ENCODE data around the gene SMTNL2.
"Not testable (repeated sequence)": the region's sequence is repeated elsewhere in the genome, so short reads cannot be mapped to it uniquely, and the experiment has no call there.

The SMTNL2 gene

GRCh38 chr17:4607261-4607741 is 23.0 kb downstream of the SMTNL2 start:
- no peak for FAIRE-seq

GRCh38 chr17:4607773-4608187 is 23.5 kb downstream of the SMTNL2 start:
- no peak for FAIRE-seq

DNA sequence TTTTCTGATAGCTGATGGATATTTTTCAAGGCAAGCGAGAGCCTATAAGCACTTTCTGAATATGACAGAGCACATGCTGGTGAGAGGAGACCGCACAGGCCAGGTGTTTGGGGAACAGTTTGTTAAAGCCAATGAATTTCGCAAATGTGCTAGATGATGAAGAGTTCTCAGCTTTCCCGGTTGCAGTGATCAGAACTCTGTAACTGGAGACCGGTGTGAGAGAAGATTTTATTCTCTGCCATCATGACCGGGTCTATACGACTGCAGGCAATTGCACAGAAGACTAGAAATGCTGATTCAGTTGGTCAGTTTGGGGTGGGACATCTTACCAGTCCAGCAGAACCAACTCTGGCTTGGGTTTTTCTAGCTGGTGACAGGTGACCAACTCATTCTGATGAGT is 25.4 kb downstream of the SMTNL2 start:
- no peak for FAIRE-seq

DNA sequence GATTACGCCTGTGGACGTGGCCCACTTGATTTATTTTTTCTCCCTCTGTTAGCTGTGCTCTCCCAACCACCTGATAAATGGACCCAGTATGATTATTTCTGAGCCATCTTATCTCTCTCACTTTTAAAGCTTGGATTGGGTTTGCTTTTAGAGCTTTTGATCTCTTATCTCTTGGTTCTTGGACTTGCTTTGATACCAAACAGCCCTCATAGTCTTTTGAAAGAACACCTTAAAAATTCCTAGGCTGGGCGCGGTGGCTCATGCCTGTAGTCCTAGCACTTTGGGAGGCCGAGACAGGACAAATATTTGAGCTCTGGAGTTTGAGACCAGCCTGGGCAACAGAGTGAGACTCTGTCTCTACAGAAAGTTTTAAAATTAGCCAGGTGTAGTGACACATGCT is 25.8 kb downstream of the SMTNL2 start:
- FAIRE-seq, result no peak

DNA sequence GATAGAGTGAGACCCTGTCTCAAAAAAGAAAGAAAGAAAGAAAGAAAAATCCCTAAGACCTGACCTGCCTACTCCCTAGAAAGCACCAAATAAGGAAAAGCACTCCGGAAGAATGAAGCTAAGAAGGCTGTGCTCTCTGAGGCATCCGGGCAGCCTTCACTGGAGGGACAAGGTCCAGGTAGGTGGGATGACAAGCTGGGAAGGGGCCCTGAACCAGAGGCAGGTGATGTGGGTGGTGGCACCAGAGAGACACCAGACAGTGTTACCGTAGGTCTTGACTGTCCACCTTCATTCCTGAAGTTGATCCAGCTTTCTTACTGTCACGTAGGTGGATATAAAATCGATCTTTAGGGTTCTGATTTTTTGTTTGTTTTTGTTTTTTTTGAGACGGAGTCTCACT is 26.3 kb downstream of the SMTNL2 start:
- no peak for FAIRE-seq

- FAIRE-seq, result no peak
These were observed 32.1 kb downstream of the SMTNL2 start for GRCh38 chr17:4616476-4616875.

DNA sequence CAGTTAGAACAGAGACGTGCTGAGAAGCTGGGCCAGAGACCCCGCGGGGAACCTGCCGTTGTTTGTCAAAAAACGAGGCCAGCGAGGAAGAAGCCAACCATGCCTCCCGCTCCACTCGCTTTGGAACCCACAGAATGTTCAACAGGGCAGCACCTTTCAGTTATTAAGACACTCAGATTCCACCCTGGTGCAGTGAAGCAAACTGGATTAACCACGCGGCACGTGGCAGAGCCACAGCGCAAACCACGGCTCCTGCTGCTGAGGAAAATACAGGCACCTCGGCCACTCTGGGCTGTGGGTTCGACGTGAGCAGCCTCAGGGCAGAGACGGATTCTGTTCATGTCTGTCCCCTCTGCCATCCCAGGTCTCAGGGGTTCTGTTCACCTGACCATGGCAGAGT is 32.8 kb downstream of the SMTNL2 start:
- no peak for FAIRE-seq

DNA sequence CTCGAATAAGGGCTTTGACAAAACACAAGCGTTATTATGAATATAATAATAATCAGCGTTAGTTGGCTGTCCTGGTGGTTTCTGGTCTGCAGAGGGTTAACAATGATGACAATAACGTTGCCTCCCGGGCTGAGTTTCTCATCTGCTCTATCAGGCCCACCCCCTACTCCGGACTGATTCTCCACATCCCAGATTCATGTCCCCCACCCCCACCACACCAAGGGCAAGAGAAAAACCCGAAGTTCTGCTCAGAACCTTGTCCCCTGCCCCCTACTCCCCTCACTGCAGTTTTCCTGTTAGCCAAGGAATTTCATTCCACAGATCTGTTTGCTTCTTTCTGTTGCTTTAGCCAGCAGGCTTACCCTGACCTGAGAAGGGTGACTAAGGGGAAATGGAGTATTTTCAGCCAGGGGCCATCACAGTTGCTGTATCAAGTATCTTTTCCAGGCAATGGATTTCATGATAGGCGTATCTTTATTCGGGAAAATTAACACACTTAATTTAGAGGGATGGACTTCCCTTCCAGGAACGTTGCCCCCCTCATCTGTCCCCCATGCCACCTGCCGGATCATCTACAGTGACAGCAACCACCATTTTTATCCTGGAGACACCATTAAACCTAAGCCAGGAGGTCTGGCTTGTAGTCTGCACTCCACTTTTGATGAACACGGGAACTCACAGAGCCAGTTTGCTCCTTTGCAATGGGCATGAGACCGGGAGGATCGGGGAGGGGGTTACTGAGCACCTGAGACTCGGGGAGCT is 33.4 kb downstream of the SMTNL2 start:
- no peak for FAIRE-seq

GRCh38 chr17:4620531-4621101 is 36.3 kb downstream of the SMTNL2 start:
- no peak for FAIRE-seq

GRCh38 chr17:4622375-4622774 is 38.0 kb downstream of the SMTNL2 start:
- FAIRE-seq, result no peak

DNA sequence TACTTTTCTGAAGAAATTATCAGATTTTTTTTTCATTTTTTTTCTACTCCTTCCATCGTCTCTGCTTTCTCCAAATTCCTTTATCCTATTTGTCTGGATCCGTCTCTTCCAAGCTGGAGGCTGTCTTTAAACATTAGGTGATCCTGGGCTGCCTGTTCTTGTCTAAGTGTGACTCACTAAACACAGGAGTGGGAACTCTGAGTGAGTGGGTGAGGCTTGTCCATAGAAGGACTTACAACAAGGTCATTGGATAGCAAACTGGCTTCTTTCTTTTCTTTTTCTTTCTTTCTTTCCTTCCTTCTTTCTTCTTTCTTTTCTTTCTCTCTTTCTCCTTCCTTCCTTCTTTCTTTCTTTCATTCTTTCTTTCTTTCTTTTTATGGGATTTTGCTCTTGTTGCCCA is 38.9 kb downstream of the SMTNL2 start:
- no peak for FAIRE-seq

DNA sequence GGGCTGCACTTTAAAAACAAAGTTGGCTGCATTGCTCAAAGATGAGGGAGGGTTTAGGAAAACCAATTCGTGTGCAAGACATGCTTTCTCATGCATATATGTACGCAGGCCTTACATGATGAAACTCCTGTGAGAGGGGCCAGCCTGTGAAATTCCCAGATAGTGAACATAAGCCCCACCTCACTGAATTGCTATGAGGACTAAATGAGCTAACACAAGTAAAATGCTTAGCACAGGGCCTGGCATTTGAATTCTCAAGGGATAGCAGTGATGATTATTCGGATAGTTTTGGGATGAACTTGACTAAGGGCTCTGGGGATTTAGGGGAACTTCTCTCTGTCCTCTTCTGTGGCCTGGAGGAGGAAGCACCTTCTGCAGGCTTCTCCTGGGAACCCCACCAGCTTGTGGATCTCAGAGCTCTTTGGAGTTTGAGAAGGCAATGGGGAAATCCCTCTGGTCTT is 40.2 kb downstream of the SMTNL2 start:
- FAIRE-seq, result not testable (repeated sequence)

- no peak for FAIRE-seq
These were observed 40.9 kb downstream of the SMTNL2 start for GRCh38 chr17:4625181-4625617.

DNA sequence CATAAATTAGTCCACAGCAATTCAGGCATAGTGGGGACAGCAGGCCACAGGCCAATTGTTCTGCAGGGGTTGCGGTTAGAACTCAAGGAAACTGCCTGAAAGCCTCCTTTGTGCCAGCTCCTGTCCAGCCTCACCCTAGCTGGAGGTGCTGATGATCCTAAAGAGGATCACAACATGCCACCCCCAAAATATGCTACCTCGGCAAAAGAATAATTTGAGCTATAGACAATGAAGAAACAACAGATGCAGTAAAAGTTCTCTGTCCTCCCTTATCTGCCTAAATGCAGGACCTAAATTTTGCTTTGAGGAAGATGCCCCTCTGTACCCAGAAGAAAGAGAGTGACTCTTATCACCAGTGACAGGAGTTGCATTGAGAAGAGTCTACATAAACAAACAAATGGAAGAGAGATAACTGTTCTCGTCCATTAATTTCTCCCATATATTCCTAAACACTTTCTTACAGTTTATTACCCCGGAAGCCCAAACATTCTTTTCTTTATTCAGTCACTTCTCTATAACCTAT is 42.5 kb downstream of the SMTNL2 start:
- FAIRE-seq, result no peak

DNA sequence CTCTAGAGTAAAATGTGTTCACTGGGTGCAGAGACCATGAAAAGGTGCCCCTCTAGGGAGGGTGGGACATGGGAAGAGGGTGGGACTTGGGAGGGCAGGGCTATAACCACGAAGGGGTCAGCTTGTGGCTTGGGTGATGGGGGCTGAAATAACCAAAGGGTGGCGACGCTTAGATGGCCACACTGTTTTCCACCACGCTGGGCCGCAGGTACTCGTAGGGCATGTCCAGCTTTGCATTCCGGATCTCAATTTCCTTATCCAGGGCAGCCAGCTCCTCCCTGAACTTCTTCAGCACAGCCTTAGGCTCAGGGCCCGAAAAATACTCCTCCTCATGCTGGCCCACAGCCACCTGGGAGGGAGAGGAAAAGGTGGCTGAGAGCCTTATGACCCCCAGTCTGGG is 47.1 kb downstream of the SMTNL2 start:
- no peak for FAIRE-seq

DNA sequence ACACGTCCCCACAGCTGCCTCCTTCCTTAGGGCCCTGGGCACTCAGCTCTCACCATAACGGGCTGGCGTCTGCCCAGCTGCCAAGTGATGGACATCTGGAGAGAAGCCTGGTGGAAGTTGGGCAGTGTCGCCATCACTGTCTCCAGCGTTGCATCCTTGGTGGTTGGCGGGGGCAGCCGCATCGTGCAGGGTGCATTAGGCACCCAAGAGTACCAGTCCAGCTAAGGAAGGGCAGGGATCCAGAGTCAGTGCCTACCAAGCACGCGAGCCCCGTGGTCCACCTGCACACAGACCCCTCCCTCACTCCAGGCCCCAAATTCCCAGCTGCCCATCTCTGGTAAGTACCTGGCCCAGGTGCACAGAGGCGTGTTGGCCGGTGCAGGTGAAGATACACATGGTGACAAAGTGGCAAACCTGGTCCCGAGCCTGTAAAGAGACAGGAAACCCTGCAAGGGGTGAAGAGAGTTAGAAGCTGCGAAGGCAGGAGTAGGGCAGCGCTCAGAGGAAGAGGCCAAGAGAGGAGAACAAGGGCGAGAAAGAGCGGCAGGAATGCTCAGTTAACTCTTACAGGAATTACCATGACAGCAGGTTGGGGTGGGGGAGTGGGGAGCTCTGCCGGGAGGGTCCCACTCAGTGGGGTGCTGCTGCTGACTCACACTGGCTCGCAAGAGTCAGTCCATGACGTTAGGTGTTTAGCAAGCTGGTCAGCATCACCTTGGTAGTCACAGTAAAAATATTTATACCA is 47.7 kb downstream of the SMTNL2 start:
- FAIRE-seq, result no peak

- no peak for FAIRE-seq
These were observed 48.2 kb downstream of the SMTNL2 start for GRCh38 chr17:4632581-4632920.

DNA sequence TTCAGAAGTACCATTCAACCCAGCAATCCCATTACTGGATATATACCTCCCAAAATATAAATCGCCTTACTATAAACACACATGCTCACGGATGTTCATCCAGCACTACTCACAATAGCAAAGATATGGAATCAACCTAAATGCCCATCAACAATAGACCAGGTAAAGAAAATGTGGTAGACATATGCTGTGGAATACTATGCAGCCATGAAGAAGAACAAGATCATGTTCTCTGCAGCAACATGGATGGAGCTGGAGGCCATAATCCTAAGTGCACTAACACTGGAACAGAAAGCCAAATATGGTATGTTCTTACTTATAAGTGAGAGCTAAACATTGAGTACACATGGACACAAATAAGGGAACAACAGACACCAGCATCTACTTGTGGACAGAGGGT is 49.3 kb downstream of the SMTNL2 start:
- no peak for FAIRE-seq

- no peak for FAIRE-seq
These were observed 50.6 kb downstream of the SMTNL2 start for GRCh38 chr17:4634976-4635375.

GRCh38 chr17:4635823-4636375 is 51.6 kb downstream of the SMTNL2 start:
- FAIRE-seq, result no peak

DNA sequence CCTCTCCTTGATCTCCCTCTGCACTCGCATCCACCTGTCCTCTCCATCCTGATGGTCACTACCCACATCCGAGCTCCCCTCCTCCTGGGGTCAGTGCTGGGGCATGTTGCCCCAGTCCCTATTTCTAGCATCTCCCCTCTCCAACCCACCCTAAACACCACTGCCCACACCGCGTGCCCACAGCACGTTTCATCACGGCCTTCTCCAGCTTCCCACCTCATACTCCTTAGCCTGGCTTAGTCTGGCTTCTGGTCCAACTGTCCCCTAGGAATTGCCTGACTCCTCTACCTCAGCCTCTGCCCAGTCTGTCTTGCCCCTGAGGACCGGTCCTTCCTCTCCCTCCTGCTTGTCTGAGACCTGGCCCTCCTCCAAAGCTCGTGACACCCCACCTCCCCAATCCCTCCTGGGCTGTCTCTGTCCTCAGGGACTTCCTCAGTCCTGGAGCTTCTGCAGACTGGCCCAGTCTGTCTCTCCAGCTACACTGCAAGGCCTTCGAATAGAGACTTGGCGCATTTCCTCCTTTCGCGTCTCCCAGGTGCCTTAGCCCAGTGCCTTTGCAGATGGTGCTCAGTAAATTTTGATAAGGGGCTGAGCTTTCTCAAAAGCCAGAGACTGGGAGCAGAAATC is 52.3 kb downstream of the SMTNL2 start:
- FAIRE-seq, result no peak

DNA sequence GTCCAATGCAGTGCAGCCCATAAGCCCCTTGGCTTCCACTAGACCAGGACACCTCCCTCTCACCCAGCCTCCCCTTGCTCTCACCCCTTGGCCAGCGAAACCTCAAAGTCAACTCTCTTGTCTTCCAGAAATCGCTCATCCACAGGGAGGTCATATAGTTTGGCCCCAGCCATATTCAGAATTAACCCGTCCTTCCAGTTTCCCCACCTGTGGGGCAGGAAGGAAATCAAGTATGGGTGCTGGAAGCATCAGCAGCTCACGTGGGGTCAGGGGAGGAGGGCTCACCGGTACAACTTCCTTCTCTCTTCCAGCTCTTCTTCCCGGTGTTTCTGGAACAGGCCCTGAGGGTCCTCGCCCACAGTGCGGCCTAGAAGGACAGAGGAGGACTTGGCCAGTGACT is 54.4 kb downstream of the SMTNL2 start:
- not testable (repeated sequence) for FAIRE-seq
